ENCODE data around the gene NAALADL2. TPM values are rescaled to one million over a fixed set of nuclear protein-coding genes. Genes with fewer than 3 reads are reported as not detected.

The NAALADL2 gene
- total and polyA plus RNA-seq, 2 donors from 2014 or later = 2.0 to 20.2 TPM

- FAIRE-seq = no peak
- intact Hi-C loops (cut with DNase I) = no loop called here
- H3K27ac ChIP-seq (ENCODE audit: low read depth in 2 of 2, low read length in 2 of 2) = no peak overlapping the region
- H3K9me3 ChIP-seq (ENCODE audit: control insufficient read depth in 2 of 3, insufficient read depth in 1 of 3, low read length in 3 of 3) = no peaks in the 10 kb centered on the region
- no peaks in the 10 kb centered on the region for H3K36me3 ChIP-seq (ENCODE audit: control insufficient read depth in 2 of 3, insufficient read depth in 3 of 3, low read length in 3 of 3)
- H3K4me1 ChIP-seq (ENCODE audit: control insufficient read depth in 2 of 3, insufficient read depth in 2 of 3, low read depth in 1 of 3, low read length in 3 of 3) = no peaks in the 10 kb centered on the region
- no peak overlapping the region for H3K9ac ChIP-seq (ENCODE audit: low read length in 3 of 3)
- no peak for DNase-seq
- no peaks in the 10 kb centered on the region for H3K27me3 ChIP-seq (ENCODE audit: control insufficient read depth, insufficient read depth, low read length)
- no peak for TF ChIP-seq CTCF (IDR thresholded peaks at IDR 0.05; ENCODE audit: borderline replicate concordance, extremely low read depth, insufficient read depth)
- no peak overlapping the region for H3K4me3 ChIP-seq (ENCODE audit: low read length in 3 of 3)
Observed at GRCh38 chr3:175763948-175764347, 904.8 kb downstream of the NAALADL2 start.

GRCh38 chr3:175764722-175765121 is 905.6 kb downstream of the NAALADL2 start:
- no peak for TF ChIP-seq CTCF (IDR thresholded peaks at IDR 0.05; ENCODE audit: borderline replicate concordance, extremely low read depth, insufficient read depth)
- Histone ChIP-seq H3K9me3 (ENCODE audit: control insufficient read depth in 2 of 3, insufficient read depth in 1 of 3, low read length in 3 of 3) (no peaks in the 10 kb centered on the region), H3K36me3 (ENCODE audit: control insufficient read depth in 2 of 3, insufficient read depth in 3 of 3, low read length in 3 of 3) (no peaks in the 10 kb centered on the region), H3K27ac (ENCODE audit: low read depth in 2 of 2, low read length in 2 of 2) (no peak overlapping the region), H3K4me3 (ENCODE audit: low read length in 3 of 3) (no peak overlapping the region), H3K4me1 (ENCODE audit: control insufficient read depth in 2 of 3, insufficient read depth in 2 of 3, low read depth in 1 of 3, low read length in 3 of 3) (no peaks in the 10 kb centered on the region), H3K27me3 (ENCODE audit: control insufficient read depth, insufficient read depth, low read length) (no peaks in the 10 kb centered on the region), H3K9ac (ENCODE audit: low read length in 3 of 3) (no peak overlapping the region)
- no peak for DNase-seq
- FAIRE-seq = no peak
- intact Hi-C loops (cut with DNase I) = no loop called here

GRCh38 chr3:175770426-175770825 is 911.3 kb downstream of the NAALADL2 start:
- intact Hi-C loops (cut with DNase I) = no loop called here
- TF ChIP-seq CTCF (IDR thresholded peaks at IDR 0.05; ENCODE audit: borderline replicate concordance, extremely low read depth, insufficient read depth) = no peak
- Histone ChIP-seq H3K9ac (ENCODE audit: low read length in 3 of 3) (no peak overlapping the region), H3K4me3 (ENCODE audit: low read length in 3 of 3) (no peak overlapping the region), H3K36me3 (ENCODE audit: control insufficient read depth in 2 of 3, insufficient read depth in 3 of 3, low read length in 3 of 3) (no peaks in the 10 kb centered on the region), H3K27me3 (ENCODE audit: control insufficient read depth, insufficient read depth, low read length) (no peaks in the 10 kb centered on the region), H3K9me3 (ENCODE audit: control insufficient read depth in 2 of 3, insufficient read depth in 1 of 3, low read length in 3 of 3) (no peaks in the 10 kb centered on the region), H3K4me1 (ENCODE audit: control insufficient read depth in 2 of 3, insufficient read depth in 2 of 3, low read depth in 1 of 3, low read length in 3 of 3) (no peaks in the 10 kb centered on the region), H3K27ac (ENCODE audit: low read depth in 2 of 2, low read length in 2 of 2) (no peak overlapping the region)
- no peak for DNase-seq
- FAIRE-seq = no peak

- no peaks in the 10 kb centered on the region for H3K27me3 ChIP-seq (ENCODE audit: control insufficient read depth, insufficient read depth, low read length)
- DNase-seq (no peak), FAIRE-seq (no peak)
- no peak overlapping the region for H3K4me3 ChIP-seq (ENCODE audit: low read length in 3 of 3)
- intact Hi-C loops (cut with DNase I) = no loop called here
- no peaks in the 10 kb centered on the region for H3K9me3 ChIP-seq (ENCODE audit: control insufficient read depth in 2 of 3, insufficient read depth in 1 of 3, low read length in 3 of 3)
- no peak for TF ChIP-seq CTCF (IDR thresholded peaks at IDR 0.05; ENCODE audit: borderline replicate concordance, extremely low read depth, insufficient read depth)
- H3K4me1 ChIP-seq (ENCODE audit: control insufficient read depth in 2 of 3, insufficient read depth in 2 of 3, low read depth in 1 of 3, low read length in 3 of 3) = no peaks in the 10 kb centered on the region
- H3K27ac ChIP-seq (ENCODE audit: low read depth in 2 of 2, low read length in 2 of 2) = no peak overlapping the region
- H3K36me3 ChIP-seq (ENCODE audit: control insufficient read depth in 2 of 3, insufficient read depth in 3 of 3, low read length in 3 of 3) = no peaks in the 10 kb centered on the region
- no peak overlapping the region for H3K9ac ChIP-seq (ENCODE audit: low read length in 3 of 3)
Observed at GRCh38 chr3:175777495-175777894, 918.4 kb downstream of the NAALADL2 start.

All from kidney (tissue), 14 donors.